COLO668 (cell line): Measurements from ENCODE around the gene UNC80.

Experiments used
- DNase-seq: peaks from one replicate; lab custom pipeline; 2025; ENCODE audit not compliant: unreplicated experiment; lab: John Stamatoyannopoulos, UW

UNC80 gene

DNA sequence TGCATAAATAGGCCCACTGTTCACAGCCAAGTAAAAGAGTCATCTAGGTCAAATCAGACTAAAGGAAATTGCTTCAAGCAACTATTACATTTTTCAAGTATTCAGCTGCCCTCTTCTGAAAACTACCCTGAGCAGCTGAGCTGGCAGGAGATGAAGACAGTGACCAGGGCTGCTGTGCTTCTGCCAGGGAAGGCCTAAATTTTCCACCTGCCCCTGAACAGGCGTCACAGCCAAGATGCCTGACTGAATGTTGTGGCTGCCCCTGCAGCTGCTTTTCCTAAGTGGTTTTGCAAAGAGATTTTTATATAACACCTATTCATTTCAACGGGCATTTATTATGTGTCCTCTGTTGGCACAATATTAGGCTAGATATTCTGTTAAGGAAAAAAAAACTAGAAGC, 134.1 kb downstream of the UNC80 start:
- no peak for DNase-seq

GRCh38 chr2:209907746-209908145, 136.1 kb downstream of the UNC80 start:
- no peak for DNase-seq

GRCh38 chr2:209908511-209908910, 136.9 kb downstream of the UNC80 start:
- no peak for DNase-seq

DNA sequence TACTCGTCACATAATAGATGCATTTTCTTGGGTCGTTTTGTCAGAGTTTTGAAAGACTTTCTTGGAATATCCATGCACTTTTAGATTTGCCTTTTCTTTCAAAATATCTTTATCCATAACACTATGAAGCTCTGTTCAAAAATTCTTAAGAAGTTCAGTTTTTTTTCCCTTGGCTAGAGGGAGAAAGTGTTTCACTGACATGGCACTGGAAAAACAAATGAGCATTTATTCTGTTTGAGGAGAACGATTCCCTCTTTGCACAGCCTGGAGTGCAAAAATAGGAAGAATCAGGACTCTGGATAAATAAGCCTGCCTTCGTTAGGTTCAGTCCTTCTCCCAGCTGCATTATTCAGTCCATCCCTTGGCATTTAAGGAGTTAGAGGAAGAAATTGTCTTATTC, 139.9 kb downstream of the UNC80 start:
- DNase-seq = no peak

- no peak for DNase-seq
Observed at GRCh38 chr2:209913786-209914345, 142.2 kb downstream of the UNC80 start.

- DNase-seq = no peak
Observed at GRCh38 chr2:209917154-209917771, 145.6 kb downstream of the UNC80 start.

DNA sequence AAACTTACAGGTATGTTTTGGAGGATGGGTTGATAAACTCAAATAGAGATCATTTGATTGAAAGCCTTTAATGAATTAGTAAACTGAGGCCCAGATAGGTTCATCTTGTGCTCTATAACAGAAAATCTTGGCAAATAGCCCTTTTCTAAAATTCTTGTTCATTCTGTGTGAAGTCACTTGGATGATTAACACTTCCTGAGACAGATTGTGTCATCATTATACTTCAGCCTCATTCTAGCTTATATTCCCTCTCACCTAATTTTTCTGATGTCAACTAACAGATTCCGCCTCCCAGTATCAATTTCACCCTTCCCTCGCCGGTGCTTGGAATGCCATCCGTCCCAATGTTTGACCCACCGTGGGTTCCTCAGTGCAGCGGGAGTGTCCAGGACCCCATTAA, 146.6 kb downstream of the UNC80 start:
- DNase-seq = no peak

- DNase-seq = no peak
Observed at GRCh38 chr2:209922116-209922515, 150.5 kb downstream of the UNC80 start.

DNA sequence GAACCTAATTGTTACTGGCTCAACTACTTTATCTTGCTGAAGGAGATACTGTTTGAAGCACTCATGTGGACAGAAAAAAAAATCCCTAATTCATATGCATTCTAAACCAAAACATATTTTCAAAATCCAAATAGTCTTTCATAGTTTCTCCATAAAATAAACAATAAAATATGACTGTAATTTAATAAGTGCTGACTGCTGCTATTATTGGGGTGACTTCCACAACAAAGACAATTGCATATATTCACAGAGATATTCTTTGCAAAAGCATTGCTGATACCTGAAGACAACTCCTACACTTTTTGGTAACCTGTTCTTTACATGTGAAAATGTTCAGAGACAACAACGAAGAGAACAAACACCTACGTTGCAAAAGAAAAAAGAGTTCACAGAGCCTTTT, 157.7 kb downstream of the UNC80 start:
- no peak for DNase-seq

- no peak for DNase-seq
Observed at GRCh38 chr2:209933499-209934483, 162.2 kb downstream of the UNC80 start.

DNA sequence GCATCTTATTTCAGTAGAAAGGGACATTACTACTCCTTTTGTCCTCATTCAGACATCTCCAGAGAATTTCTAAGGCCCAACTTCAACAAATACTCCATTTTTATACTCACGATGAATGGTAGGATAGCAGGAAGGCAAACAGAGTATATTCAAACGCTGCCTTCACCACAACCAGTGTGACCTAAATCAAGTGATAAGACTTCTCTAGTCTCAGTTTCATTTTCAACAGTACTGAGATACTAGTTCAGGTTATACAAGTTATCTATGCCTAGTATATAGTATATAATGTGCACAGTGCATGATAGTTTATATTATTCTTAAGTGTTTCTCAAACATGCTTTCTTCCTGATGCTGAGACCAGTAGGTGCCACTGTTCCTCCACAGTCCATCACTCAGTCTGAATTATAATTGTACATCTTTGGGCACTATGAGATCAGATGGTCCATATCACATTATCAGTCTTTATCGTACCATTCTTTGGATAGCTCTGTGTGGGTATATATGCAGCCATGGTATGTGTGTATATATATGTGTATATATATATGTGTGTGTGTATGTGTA, 164.6 kb downstream of the UNC80 start:
- DNase-seq = no peak

GRCh38 chr2:209937893-209938292, 166.3 kb downstream of the UNC80 start:
- no peak for DNase-seq

DNA sequence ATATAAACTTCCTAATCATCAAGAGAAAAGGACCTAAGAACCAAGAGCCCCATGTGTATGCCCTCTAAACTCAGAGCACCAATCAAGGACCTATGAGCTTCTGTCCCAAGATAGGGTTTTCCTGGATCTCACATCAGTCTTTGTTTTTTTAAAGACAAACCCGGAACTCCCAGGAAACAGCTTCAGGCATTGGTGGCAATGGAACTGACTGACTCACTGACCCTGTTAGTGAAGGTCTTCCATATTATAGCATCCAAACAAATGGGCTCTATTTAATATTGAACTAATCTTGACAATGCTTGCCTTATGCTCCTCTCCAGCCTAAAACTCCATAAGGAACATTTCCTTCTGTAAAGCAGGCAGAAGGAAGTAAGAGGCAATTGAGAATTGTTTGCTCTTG, 167.3 kb downstream of the UNC80 start:
- DNase-seq = no peak

DNA sequence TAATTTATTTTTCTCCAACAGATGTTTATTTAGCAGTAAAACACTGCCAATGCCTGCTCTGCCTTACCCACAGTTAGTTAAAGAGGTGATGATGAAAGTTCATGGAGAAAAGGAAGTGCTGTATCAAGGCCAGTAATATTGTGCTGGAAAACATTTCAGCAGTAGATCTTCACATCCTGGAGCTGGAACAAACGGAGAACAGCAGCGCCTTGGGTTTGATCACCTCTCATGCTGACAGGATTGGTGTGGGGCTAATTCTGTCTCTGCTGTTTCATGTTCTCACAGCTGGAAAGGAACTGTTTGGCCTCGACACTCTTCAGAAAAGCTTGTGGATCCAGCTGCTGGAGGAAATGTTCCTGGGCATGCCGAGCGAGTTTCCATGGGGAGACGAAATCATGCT, 169.3 kb downstream of the UNC80 start:
- DNase-seq = no peak

DNA sequence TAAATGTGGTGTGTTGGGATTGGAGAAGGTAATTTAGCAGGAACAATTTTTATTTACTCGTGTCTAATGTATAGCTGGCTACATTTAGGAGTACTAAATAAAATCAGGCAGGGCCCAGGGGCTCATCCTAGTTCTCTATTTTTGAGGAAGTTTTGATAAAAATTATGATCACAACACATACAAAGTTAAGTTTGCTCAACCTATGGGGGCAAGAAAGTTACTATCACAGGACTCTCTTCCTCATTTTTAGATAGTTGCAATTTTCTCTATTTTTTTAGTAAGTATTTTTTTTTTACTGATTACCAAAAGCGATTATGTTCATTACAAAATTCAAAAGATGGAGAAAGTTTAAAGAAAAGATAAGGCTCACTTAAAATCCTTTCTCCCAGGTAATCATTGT, 170.8 kb downstream of the UNC80 start:
- DNase-seq = no peak

GRCh38 chr2:209942936-209943605, 171.4 kb downstream of the UNC80 start:
- DNase-seq = no peak

DNA sequence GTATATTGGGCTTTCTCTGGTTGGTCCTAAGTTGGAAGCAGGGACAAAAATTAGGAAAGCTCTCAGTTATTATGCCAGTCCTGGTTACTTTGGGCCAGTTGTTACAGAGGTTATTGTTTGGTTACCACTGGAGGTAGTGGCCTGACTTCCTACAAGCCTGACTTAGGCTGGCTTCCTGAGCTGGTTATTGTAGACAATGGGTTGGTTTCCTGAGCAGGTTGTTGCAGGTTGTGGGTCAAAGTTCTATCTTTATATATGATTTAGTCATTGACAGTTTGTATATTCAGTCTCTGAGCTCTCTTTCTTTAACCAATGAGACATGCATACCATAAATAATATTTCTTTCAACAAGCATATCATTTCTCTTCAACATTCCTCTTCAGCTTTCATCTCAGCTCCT, 172.1 kb downstream of the UNC80 start:
- DNase-seq = no peak

DNA sequence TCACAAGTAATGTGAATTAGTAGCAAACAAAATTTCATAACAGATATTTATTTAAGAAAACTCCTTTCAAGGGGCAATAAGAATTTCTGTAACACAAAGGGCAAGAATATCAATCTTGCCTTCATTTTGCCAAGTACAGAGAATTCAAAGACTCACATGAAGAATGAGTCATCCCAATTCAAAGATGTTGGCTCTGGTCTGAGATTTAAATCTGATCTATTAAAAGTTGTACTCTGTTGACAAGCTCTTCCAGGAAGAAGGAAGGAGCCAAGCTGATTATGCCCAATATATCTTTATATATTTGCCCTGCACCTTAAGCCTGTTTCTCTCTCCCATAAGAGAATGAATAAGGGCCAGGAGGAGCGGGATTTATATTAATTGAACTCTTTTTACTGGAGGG, 174.9 kb downstream of the UNC80 start:
- no peak for DNase-seq

DNA sequence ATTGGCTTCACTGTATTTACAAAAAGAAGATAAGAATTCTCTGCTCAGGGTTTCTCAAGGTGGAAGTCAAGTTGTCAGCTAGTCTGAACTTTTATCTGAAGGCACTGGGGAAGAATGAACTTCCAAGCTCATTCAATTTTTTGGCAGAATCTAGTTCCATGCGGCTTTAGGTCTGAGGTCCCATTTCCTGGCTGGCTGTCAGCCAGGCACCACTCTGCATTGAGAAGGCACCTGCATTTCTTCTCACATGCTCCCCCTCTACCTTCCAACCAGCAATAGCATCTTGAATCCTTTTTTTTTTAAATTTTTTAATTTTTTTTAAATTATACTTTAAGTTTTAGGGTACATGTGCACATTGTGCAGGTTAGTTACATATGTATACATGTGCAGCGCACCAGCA, 184.6 kb downstream of the UNC80 start:
- DNase-seq = no peak

DNA sequence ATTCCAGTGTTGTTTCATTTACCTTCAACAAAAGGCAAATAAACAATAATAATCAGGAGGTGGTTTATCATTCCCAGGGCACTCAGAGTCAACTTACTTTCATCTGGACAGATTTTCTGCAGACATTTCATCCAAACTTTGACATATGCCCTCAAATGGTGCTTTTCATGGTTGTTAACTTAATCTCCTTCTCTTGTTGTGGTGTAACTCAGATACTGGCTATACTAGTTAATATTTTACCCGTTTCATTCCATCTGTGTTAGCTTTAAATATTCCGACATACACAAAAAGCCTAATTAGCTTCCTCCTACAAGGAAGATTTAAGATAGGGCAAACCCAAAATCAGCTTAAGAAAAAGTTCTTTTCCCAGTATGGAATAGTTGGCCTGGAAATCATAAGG, 186.4 kb downstream of the UNC80 start:
- no peak for DNase-seq

DNA sequence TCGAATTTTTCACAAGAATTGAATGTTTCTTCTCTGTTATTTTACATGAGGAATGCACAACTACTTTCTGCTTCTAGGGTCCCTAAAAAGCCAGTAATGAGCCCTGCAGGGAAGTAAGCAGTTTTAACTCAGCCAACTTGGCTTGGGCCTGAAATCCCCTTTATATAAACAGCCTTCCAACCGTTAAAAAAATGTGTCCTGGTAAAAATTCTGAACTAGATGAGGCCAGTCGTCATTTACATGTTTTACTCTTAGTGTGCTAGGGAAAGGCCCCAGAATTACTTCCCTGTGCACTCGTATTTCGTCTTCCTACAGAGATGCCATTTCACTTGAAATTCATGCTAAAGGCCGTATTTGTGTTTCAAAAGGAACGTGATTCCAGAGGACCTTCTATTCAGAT, 188.4 kb downstream of the UNC80 start:
- DNase-seq = no peak
